HG03097 (cell line): ENCODE results near the gene SPATA13.
"Not testable (repeated sequence)": the region's sequence is repeated elsewhere in the genome, so short reads cannot be mapped to it uniquely, and the experiment has no call there.

Source experiments
- ATAC-seq: cut with Tn5 transposase; IDR thresholded peaks from one replicate; pipeline ENCODE4 v1.9.1; 2021; ENCODE audit not compliant: unreplicated experiment, low FRiP score

The SPATA13 gene

GRCh38 chr13:24301434-24301833 lies 140.9 kb downstream of the SPATA13 start:
- no peak for ATAC-seq

GRCh38 chr13:24301911-24302310 lies 141.4 kb downstream of the SPATA13 start:
- no peak for ATAC-seq

GRCh38 chr13:24304620-24305019 lies 144.1 kb downstream of the SPATA13 start:
- ATAC-seq: no peak

- ATAC-seq: no peak
Observed at GRCh38 chr13:24306632-24307031, 146.1 kb downstream of the SPATA13 start.

GRCh38 chr13:24307211-24308067 lies 146.9 kb downstream of the SPATA13 start:
- ATAC-seq: no peak

- ATAC-seq: no peak
Observed at GRCh38 chr13:24308068-24308445, 147.5 kb downstream of the SPATA13 start.

GRCh38 chr13:24308488-24309020 lies 148.0 kb downstream of the SPATA13 start:
- no peak for ATAC-seq

- ATAC-seq: not testable (repeated sequence)
Observed at GRCh38 chr13:24309300-24309699, 148.8 kb downstream of the SPATA13 start, which contains the start of gene C1QTNF9. TSS of gene C1QTNF9 (plus strand) at chr13:24309580. CDS start at chr13:24316004, 6,424 bp downstream.

GRCh38 chr13:24313439-24313838 lies 152.9 kb downstream of the SPATA13 start:
- no peak for ATAC-seq

- not testable (repeated sequence) for ATAC-seq
Observed at GRCh38 chr13:24317835-24318234, 157.3 kb downstream of the SPATA13 start.

GRCh38 chr13:24318878-24319277 lies 158.4 kb downstream of the SPATA13 start:
- not testable (repeated sequence) for ATAC-seq

- not testable (repeated sequence) for ATAC-seq
Observed at GRCh38 chr13:24319641-24320040, 159.1 kb downstream of the SPATA13 start.

GRCh38 chr13:24321416-24321815 lies 160.9 kb downstream of the SPATA13 start:
- not testable (repeated sequence) for ATAC-seq

- not testable (repeated sequence) for ATAC-seq
Observed at GRCh38 chr13:24322470-24322869, 161.9 kb downstream of the SPATA13 start.

GRCh38 chr13:24323036-24323738 lies 162.7 kb downstream of the SPATA13 start:
- no peak for ATAC-seq

- no peak for ATAC-seq
Observed at GRCh38 chr13:24323739-24324075, 163.2 kb downstream of the SPATA13 start.

GRCh38 chr13:24327598-24327997 lies 167.1 kb downstream of the SPATA13 start:
- ATAC-seq: not testable (repeated sequence)

- no peak for ATAC-seq
Observed at GRCh38 chr13:24328145-24328544, 167.6 kb downstream of the SPATA13 start.

GRCh38 chr13:24338721-24339120 lies 178.2 kb downstream of the SPATA13 start:
- ATAC-seq: no peak

GRCh38 chr13:24339937-24340607 lies 179.6 kb downstream of the SPATA13 start:
- no peak for ATAC-seq

GRCh38 chr13:24340608-24340955 lies 180.1 kb downstream of the SPATA13 start:
- ATAC-seq: no peak
